Occipital lobe (tissue), 2 donors: ENCODE measurements around the gene ACP4. TPM values are rescaled to one million over a fixed set of nuclear protein-coding genes. Genes with fewer than 3 reads are reported as not detected.
A peak's percentile ranks its signal among the peaks of the same experiment; 100 is the strongest.
"Not testable (repeated sequence)": the region's sequence is repeated elsewhere in the genome, so short reads cannot be mapped to it uniquely, and the experiment has no call there.

Source experiments
- DNase-seq: peaks from one replicate; lab custom pipeline; 2025; lab: John Stamatoyannopoulos, UW
- total RNA-seq: library from RNA; depleted of rRNA; stranded (reverse); fragments of >200 nt; gene quantifications from one replicate; pipeline ENCODE4 v1.2.3, GENCODE V29; 2014

ACP4 gene
- total RNA-seq, 1 donor from 2014 or later, result not detected

- DNase-seq, result no peak
These were observed 7.2 kb downstream of the ACP4 start for GRCh38 chr19:50797429-50797780.

DNA sequence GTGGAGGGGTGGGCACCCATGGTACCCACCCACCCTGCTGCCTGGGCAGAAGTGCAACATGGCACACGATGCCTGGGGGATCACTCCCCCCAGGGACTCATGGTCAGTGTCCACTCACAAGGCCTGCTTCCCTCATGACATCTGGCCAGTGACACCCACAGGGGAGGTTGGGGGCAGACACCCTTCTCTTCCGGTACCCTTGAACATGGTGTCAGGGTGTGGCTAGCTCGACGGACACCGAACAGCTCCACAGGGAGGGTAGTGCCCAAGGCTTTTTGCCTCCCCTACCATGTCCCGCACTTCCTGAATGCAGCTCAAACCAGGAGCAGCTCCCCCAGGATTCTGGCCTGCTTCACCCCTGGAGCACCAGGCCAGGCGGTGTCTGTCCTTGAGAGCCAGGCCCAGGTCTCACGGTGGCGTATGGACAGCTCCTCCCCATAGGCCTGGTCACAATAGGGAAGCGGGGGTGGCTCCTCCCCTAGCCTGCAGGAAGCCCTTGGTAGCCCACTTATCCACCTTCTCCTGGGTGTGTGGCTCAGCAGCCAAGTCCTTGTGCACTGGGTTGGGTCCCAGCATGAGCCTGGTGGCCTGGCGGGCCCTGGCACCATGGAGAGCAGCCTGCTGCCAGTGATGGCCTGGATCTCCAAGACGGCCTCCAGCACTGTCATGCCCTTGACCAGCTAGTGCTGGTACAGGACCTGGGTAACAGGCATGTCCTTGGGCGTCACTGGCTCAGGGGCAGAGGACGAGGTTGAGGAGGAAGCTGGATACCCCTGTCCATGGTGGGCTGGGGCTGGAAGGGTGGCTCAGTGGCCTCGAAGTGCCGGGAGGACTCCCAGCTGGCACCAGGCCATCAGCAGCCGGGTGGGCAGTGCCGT lies 7.8 kb downstream of the ACP4 start:
- DNase-seq, result no peak

GRCh38 chr19:50798659-50799546 lies 8.7 kb downstream of the ACP4 start:
- no peak for DNase-seq

- DNase-seq, result no peak
These were observed 9.3 kb downstream of the ACP4 start for GRCh38 chr19:50799547-50799851.

DNA sequence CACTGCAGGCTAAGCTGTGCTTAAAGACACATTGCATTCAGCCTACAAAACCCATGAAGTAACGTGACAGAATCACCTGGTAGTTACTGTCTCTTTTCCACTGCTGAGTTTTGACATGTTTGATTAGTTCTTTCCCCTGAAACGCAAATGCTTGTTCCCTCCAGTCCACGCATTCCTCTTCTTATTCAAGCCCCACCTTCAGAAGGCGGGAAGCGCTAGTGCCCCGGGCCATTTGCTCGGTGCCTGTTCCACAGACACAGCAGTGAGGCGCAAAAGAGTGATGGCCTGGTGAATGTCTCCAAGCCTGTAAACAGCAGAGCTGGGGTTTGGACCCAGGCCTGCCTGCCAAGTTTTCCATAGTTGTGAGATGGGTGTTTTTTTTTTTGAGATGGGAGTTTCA lies 10.9 kb downstream of the ACP4 start:
- DNase-seq, result no peak

GRCh38 chr19:50803633-50804419 lies 13.6 kb downstream of the ACP4 start:
- DNase-seq, result no peak

DNA sequence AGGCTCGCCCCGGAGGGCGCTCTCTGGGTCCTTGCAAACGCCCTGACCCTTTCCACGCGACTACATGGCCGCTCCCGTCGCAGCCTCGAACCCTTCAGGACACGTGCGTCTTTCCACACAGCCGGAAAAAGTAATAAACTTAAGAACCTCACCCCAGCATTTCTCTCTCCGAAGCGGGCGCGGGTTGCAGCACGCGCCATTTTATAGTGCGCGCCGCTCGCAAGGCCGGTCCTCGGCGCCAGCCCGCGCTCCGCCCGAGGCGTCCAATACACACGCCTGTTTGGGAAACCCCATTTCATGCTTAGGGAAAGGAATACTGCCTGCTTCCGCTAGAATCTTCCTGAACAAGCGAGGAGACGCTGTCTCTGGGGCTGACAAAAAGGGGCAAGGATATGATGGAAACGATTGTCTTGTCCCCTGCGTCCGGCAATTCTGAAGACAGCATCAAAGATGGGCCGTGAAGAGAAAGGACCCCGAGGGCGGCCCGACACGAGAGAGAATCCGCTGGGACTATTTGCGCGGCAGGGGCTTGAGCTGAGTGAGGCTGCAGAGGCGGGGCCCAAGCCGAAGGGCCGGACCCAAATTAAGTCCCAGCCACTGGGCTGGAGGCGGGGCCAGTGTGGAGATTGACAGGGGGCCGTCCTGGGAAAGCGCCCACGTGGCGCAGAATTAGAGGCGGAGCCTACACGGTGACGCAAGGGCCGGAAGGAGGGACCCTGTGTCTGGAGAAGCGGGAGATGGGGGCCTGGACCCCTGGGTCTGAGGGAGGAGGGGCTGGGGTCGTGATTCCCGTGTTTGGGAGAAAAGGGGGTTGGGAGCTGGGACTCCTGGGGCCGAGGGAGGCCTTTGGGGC lies 14.4 kb downstream of the ACP4 start:
- peak; percentile 97 for DNase-seq

DNA sequence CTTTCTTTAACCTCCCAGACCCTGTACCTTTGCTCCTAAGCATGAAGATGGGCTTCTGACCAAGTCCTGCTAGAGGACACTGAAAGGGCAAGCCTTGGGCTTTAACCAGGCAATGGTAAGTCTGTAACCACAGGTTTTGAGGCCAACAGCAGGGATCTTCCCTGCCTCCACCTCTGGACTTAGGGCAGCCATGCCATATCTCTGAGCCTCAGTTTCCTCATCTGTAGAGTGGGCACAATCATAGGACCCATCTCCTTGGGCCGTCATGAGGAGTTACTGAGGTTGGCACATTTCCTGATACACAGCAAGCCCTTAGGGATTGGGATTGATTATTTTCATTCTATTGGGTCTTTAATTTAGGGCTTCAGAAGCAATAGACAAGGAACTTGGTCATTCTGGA lies 18.6 kb downstream of the ACP4 start:
- no peak for DNase-seq

DNA sequence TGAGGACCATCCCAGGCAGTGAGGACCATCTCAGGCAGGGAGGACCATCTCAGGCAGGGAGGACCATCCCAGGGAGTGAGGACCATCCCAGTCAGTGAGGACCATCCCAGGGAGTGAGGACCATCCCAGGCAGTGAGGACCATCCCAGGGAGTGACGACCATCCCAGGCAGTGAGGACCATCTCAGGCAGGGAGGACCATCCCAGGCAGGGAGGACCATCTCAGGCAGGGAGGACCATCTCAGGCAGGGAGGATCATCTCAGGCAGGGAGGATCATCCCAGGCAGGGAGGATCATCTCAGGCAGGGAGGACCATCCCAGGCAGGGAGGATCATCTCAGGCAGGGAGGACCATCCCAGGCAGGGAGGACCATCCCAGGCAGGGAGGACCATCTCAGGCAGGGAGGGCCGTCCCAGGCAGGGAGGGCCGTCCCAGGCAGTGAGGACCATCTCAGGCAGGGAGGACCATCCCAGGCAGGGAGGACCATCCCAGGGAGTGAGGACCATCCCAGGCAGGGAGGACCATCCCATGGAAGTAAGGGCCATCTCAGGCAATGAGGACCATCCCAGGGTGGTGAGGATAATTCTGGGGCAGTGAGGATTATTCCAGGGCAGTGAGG lies 21.5 kb downstream of the ACP4 start:
- not testable (repeated sequence) for DNase-seq

DNA sequence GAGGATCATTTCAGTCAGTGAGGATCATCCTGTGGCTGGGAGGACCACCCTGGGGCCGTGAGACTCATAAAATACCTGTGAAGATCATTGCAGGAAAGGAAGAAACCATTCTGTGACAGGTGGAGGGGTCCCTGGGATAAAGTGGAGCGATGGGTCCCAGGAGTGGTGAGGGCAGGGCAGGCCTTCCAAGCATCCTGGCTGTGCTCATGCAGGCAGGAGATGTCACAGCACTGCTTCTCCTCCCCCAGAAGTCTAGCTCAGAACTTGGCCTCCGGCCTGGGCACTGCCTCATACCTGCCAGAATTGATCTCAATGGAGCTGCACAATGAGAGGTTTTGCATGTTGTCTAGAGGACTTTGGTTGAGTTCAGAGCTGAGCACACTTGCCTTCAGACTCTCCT lies 22.3 kb downstream of the ACP4 start:
- DNase-seq, result no peak

- no peak for DNase-seq
These were observed 24.7 kb downstream of the ACP4 start for GRCh38 chr19:50814883-50815282.

- DNase-seq, result no peak
These were observed 25.2 kb downstream of the ACP4 start for GRCh38 chr19:50815439-50815838.

DNA sequence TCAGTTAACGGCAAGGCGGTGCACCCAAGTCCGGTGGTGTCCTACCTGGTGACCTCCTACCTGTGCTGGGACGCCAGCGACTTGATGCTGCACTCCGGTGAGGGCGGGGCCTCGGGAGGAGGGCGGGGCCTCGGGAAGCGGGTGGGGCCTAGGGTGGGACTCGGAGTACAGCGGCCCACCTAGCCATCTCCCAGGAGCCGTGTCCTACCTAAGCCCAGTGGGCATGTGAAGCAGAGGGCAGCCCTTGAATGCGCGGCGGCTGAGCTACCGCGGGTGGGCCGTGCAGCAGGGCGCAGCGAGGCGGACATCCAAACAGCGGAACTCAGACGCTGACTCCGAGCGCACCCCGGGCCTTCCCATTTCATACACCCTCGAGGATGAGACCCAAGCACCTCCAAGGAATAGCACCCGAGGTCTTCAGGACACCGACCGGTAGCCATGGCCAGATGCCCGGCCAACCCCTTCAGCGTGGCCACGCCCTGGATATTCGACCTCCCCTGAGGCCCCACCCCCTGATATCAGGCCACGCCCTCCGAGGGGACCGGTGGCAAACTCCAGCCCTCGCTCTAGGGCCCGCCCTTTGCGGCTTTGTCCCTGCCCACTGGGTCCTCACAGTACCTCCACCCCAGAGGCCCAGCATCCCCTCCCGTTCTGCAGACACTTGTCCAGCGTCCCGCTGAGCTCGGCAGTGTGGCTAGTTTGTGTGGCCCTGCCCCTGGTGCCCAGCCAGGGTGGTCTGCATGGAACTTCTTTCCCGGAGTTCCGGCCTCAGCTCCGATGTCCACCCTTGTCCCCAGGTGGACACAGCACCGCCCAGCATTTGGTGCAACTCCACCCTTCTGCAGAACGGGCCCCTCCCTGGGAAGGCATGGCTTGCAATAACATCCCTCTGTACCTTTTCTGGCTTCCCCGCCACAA lies 28.0 kb downstream of the ACP4 start:
- DNase-seq, result no peak

- DNase-seq, result no peak
These were observed 28.8 kb downstream of the ACP4 start for GRCh38 chr19:50818859-50819472.

DNA sequence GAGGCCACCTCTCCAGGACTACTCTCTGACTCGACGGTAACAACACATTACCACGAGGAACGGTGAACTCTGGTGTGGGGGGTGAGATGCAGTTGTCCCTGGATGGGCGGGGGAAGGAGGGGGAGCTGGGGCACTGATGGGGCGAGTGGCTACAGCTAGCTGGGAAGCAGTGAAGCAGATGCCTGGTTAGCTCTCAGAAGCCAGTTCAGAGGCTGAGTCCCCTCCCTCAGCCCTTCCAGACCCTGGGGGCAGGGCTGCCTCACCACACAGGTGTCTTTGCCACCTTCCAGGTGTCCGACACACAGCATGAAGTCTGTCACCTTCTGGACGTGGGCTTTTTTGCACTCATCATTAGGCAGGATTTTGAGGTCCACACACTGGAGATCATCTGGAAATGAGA lies 29.4 kb downstream of the ACP4 start:
- no peak for DNase-seq

GRCh38 chr19:50820086-50820485 lies 29.9 kb downstream of the ACP4 start:
- no peak for DNase-seq

GRCh38 chr19:50820549-50821247 lies 30.5 kb downstream of the ACP4 start:
- no peak for DNase-seq

- no peak for DNase-seq
These were observed 31.0 kb downstream of the ACP4 start for GRCh38 chr19:50821248-50821612.
